ENCODE results near the gene PITHD1. TPM values are rescaled to one million over a fixed set of nuclear protein-coding genes. Genes with fewer than 3 reads are reported as not detected.
"Not testable (repeated sequence)": the region's sequence is repeated elsewhere in the genome, so short reads cannot be mapped to it uniquely, and the experiment has no call there.

The PITHD1 gene
- total RNA-seq, 1 donor from 2014 or later, result 41.2 TPM

DNA sequence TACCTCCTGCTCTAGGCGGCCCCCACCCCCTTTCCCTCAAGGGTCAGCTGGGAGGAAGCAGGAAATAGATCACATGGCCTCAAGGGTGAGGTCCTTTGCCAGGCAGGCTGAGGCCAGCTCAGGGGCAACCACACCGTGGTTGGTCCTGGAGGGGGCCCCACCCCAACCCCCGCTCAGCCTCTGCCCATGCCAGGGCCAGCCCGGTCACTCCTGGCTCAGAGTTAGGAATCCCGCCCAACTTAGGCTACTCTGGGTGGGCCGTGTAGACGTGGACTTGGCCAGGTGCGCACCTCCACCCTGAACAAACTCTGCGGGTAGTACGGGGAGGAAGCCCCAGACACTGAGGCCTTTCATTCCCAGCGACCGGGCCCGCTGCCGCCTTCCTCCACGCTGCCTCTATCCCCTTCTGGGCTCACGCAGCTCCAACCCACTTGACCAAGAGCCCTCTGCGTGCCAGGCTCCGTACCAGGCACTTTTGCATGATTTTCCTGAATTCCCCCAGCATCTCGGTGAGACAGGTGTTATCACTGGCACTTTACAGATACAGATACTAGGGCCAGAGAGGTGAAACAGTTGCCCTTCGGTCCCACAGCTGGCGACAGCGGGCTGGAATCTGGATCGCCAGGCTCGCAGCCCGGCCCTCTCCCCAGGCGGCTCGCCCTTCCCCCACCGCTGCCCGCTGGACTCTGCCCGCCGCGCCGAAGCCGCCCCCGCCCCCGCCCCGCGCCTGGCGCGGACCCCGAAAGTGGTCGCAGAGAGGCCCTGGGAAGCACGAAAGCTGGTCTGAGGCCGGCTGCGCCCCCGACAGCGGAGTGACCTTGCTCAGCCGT is 21.6 kb downstream of the PITHD1 start:
- peak; percentile 92 for DNase-seq

DNA sequence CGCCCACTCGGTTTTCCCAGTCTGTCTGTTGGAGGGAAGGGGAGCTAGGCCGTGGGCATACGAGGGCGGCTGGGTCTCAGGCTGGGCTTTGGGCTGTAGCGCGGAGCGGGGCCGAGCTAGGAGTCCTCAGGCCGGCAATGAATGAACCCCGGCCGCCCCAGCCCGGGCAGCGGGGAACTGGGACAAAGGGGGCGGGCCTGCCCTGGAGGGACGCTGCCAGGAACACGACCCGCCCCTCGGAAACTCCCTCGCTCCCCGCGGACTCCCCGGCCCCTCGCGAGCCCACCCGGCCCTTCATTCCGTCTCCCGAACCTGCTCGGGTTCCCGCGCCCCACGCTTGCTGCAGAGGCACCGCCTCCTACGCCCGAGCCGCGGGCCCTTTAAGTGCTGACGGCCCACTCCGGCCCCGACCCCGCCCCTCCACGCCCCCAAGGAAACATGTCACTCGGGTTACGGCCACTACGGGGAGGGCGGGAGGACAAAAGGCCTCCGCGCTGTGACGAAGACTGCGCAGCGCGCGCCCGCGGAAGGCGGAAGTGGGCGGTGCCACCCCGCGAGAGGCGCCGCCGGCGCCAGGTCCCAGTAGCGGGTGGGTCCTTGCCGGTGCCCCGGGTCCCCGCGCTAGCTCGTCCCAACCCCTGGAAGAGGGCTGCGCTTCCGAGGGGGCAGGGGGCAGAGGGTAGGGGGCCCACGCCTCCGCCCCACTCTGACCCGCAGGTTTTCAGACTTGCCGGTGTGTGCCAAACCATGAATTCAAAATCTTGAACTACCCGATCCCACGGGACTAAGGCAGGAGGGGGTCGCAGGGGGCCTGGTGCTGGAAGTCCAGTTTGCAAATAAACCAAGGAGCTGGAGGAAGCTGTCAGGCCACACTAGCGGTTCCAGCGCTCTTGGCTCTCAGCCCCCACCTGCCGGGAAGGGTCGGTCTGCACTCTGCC is 22.5 kb downstream of the PITHD1 start, which contains the start of gene GALE:
Gene GALE, minus strand, starts transcription at position 355 of the 938 bp plus-strand sequence. CDS start 1,747 bp downstream, outside the sequence.
- peak; percentile 98 for DNase-seq

GRCh38 chr1:23801338-23801748 is 23.1 kb downstream of the PITHD1 start:
- no peak for DNase-seq

- DNase-seq, result no peak
Observed at GRCh38 chr1:23801876-23802275, 23.7 kb downstream of the PITHD1 start.

GRCh38 chr1:23802809-23803342 is 24.7 kb downstream of the PITHD1 start:
- not testable (repeated sequence) for DNase-seq

- DNase-seq, result no peak
Observed at GRCh38 chr1:23803674-23804073, 25.5 kb downstream of the PITHD1 start.

DNA sequence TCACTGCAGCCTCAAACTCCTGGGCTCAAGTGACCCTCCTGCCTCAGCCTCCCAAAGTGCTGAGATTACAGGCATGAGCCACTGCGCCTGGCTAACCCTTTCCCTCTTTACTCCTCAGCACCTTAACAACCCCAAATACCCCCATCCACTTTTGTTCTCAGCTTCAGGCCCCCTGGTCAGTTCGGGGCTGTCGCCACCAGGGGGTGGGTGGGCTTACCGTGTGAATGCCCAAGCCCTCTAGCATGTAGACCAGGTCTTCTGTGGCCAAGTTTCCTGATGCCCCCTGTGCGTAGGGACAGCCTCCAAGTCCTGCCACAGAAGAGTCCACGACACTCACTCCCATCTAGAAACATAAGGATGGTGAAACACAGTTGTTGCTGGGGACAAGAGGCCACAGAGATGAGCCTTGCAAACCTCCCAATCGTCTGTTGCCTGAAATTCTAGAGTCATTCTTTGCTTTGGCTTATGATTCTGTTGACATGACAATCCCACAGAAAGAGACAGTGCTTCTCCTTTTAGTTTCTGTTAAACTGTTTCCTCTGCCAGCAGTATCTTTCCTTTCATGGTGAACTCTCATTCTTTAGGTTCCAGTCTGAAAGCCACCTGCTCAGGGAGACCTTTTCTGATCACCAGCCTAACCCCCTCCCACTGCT is 26.1 kb downstream of the PITHD1 start:
- no peak for DNase-seq

- no peak for DNase-seq
Observed at GRCh38 chr1:23805025-23805424, 26.8 kb downstream of the PITHD1 start.

- no peak for DNase-seq
Observed at GRCh38 chr1:23806280-23806679, 28.1 kb downstream of the PITHD1 start.

DNA sequence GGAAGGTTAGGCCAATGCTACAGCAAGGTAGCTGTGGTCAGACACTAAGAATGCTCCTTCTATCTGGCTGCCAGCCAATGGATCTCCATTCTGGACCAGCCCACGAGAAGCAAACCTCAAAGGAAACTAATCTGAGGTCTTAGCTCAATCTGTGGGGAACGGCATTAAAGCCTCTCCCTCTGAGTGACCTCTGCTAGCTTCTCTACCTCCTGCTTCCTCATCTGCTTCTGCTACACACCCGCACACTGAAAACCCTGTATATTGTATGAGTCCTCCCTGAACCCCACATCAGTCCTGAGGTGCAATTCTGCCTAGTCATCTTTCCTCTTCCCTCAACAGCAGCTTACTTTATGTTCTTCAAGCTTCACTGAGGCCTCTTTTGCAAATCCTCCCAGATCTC is 29.2 kb downstream of the PITHD1 start:
- no peak for DNase-seq

DNA sequence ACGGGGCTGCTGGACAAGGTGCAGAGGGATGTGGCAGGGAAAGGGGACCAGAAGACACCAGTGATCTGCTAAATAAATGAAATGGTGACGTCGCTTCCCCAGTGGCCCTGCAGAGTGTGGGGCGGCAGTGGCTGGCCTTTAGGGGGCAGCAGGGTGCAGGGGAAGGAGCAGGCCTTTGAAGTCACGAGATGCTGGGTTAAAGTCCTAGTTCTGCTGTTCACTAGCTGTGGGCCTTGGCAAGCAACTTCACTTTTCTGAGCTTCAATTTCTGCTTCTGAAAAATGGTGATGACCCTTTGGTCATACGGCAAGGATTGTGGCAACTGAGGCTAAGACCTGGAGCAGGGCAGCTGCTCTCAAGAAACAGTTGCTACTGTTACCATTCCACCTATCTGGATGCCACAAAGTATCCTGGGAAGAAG is 31.5 kb downstream of the PITHD1 start:
- DNase-seq, result peak; percentile 87

DNA sequence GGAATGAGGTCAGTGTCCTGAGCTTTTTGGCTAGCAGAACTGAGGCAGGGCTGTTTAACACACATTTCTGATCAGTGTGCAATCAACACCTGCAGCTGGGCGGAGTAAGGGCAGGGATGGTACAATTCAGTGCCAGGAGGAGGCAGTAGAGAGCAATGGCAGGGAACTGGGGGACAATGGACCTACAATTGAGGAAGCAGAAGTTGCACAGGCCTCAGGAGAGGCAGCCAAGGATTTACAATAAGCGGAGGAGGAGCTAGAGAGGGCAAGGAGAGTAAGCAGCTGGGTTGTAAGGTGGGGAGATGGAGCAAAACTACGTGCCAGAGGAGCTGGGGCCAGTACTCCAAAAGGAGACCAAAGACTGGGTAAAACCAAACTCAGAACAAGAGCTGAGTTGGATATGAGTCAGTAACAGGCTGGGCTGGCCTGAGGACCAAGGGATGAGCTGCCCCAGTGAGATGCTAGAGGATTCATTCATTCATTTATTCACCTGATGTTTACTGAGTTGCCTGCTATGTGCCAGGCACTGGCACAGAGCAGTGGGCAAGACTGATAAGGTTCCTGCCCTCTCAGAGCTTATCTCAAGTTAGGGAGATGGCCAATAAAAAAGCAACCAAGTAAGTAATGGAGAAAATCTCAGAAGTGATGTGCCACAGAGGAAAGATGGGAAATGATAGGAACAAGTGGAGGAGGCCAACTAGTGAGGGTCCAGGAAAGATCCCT is 32.8 kb downstream of the PITHD1 start:
- DNase-seq, result peak; percentile 80

DNA sequence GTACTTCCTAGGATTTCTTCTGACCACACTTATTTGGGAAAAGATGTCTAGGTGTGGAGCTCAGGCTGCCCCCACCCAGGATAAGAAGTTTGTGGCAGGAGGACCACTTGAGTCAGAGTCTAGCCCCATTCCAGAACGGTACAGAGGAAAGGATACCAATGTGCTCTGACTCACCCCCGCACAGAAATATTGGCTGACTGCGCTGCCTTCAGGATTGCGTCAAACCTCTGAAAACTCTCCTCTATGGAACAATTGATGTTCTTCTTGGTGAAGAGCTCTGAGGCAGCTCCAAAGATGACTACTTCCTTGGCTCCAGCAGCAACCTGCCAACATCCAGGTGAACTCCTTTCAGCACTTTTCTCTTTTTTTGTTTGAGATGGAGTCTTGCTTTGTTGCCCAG is 35.8 kb downstream of the PITHD1 start:
- no peak for DNase-seq

DNA sequence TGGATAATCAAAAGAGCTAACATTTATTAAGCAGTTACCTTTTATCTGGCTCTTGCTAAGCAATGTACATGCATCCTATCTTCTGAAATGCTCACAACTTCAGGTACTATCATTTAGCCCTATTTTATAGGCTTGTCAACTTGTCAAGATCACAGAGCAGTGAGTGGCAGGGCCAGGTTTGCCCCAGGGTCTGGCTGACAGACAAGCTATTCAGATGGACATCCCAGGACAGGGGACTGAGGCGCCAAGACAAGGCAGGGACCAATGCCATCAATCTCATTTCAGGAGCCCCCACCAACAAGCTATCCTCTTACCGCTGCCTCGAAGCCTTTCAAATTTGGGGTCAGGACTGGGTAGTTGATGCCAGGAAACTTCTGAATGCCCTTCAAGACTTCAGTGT is 38.1 kb downstream of the PITHD1 start:
- no peak for DNase-seq

- no peak for DNase-seq
Observed at GRCh38 chr1:23816906-23817305, 38.7 kb downstream of the PITHD1 start.

DNA sequence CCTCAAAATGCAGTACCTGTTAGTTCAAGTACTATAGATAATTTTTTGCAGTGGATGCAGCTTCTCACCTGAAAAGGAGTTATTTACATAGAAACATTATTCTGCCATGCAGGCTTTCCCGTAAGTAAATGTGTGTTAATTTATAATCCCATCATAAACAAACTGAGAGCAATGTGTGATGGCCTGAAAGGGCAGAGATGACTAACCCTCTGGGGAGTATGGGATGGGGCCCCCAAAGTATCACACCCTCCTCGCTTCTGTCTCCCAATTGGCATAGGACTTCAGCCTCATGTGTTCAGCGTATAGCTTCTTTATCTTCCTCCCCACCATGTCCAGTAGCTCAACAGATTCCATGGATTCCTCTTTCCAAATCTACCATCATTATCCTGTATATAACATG is 39.4 kb downstream of the PITHD1 start:
- DNase-seq, result no peak

DNA sequence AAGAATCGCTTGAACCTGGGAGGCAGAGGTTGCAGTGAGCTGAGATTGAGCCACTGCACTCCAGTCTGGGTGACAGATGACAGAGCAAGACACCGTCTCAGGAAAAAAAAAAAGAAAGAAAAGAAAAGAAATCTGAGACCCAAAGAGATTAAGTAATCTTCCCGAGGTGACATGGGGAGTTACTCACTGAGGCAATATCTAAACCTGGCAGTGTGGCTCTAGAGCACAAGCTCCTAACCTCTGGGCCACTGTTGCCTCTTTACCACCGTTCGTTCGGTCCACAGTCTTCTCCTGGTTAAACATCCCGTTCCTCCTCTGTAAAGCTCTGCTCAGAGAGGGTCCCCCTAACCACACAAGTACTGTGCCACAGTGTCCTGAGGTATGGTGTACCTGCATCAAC is 45.5 kb downstream of the PITHD1 start:
- DNase-seq, result no peak

DNA sequence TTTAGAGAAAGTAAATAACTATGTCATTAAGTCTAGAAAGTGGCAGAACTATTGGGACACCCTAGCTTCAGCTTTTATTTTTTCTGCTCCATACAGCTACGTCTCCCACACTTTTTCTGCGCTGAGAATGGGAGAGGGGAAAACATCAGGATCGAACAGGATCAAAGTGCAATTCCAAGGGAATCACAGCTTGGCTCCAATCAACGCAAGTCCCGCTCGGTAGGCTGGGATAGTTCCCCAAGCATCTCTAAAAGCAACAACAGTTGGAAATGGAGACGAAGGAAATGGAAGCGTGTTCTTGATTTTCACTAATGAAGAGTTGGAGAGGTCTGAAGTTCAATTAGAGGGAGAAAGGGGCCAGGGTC is 46.5 kb downstream of the PITHD1 start:
- no peak for DNase-seq

- DNase-seq, result peak; percentile 93
Observed at GRCh38 chr1:23825076-23825761, 47.0 kb downstream of the PITHD1 start, which contains the start of gene HMGCL. TSS of gene HMGCL (minus strand) at chr1:23825429. CDS start at chr1:23825415, 14 bp downstream.

DNA sequence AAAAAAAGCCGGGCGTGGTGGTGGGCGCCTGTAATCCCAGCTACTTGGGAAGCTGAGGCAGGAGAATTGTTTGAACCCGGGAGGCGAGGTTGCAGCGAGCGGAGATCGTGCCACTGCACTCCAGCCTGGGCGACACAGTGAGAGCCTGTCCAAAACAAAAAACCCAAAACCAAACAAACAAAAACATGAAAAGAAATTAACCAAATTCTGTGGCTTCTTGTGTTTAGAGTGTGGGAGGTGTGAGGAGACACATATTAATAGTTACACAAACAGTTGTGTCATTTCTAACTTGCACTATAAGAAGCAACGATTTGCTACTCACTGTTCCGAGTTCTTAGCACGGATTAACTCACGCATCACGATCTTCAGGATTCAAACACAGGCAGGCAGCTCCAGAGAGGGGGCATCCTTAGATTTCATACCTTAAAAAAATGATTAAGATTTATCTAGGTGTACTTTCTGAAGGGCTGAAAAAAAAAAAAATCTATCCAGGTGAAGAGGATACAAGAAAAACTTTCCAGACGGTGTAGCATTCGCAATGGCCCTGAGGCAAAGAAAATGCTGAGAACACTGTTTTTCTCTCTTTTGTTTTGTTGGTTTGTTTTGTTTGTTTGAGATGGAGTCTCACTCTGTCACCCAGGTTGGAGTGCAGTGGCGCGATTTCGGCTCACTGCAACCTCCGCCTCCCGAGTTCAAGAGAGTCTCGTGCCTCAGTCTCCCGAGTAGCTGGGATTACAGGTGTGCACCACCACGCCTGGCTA is 47.7 kb downstream of the PITHD1 start:
- no peak for DNase-seq
